Osteoblast (primary cell): ENCODE data around the gene ADAM8. TPM values are rescaled to one million over a fixed set of nuclear protein-coding genes. Genes with fewer than 3 reads are reported as not detected.
A peak's percentile ranks its signal among the peaks of the same experiment; 100 is the strongest.

ENCODE experiments used
- DNase-seq: peaks from one replicate; pipeline ENCODE4 v3.0.0; 2011; ENCODE audit warnings: low spot score, mixed read lengths; ENCODE audit not compliant: insufficient read length; ENCODE audit errors: missing footprints
- H2AFZ ChIP-seq: 2 replicates; pipeline ENCODE4 v1.6.0; 2011; ENCODE audit warnings: mild to moderate bottlenecking, low read length
- H3K27ac ChIP-seq: 2 replicates; pipeline ENCODE4 v1.5.1; 2011; ENCODE audit warnings: mild to moderate bottlenecking, low read depth, low read length, moderate library complexity
- H3K27me3 ChIP-seq: 2 replicates; pipeline ENCODE4 v1.6.0; 2012; ENCODE audit warnings: mild to moderate bottlenecking, control low read depth, inconsistent platforms, low read length, moderate library complexity; ENCODE audit not compliant: insufficient read depth
- H3K36me3 ChIP-seq: 2 replicates; pipeline ENCODE4 v1.5.1; 2011; ENCODE audit warnings: mild to moderate bottlenecking, low read length, control low read depth, moderate library complexity; ENCODE audit not compliant: insufficient read depth
- H3K4me1 ChIP-seq: 2 replicates; pipeline ENCODE4 v1.5.1; 2011; ENCODE audit warnings: mild to moderate bottlenecking, low read length, control low read depth, moderate library complexity; ENCODE audit not compliant: insufficient read depth
- H3K4me2 ChIP-seq: 2 replicates; pipeline ENCODE4 v1.6.0; 2011; ENCODE audit warnings: mild to moderate bottlenecking, low read length; ENCODE audit not compliant: insufficient read depth
- H3K4me3 ChIP-seq: fragments of 200-600 bp; sonication (generic); 3 replicates; pipeline ENCODE4 v1.5.1; 2012; ENCODE audit warnings: mild to moderate bottlenecking, low read length, inconsistent platforms; ENCODE audit not compliant: insufficient read depth
- H3K79me2 ChIP-seq: 2 replicates; pipeline ENCODE4 v1.6.0; 2012; ENCODE audit warnings: mild to moderate bottlenecking, low read length, control low read depth, inconsistent platforms; ENCODE audit not compliant: insufficient read depth
- H3K9me3 ChIP-seq: 2 replicates; pipeline ENCODE4 v1.5.1; 2011; ENCODE audit warnings: low read depth, low read length, control low read depth
- H4K20me1 ChIP-seq: 2 replicates; pipeline ENCODE4 v1.6.0; 2012; ENCODE audit warnings: mild to moderate bottlenecking, low read length, control low read depth; ENCODE audit not compliant: insufficient read depth
- CTCF ChIP-seq: IDR thresholded peaks from 2 replicates; pipeline ENCODE4 v1.5.1; 2011; ENCODE audit warnings: mild to moderate bottlenecking, low read depth, low read length, moderate library complexity; ENCODE audit errors: extremely low read depth
- total RNA-seq: library from RNA; depleted of rRNA; stranded (reverse); fragments of >200 nt; gene quantifications from 2 replicates; pipeline ENCODE4 v1.2.3, GENCODE V29; 2012

The ADAM8 gene
- 1.2 and 2.2 TPM in 2 replicates for total RNA-seq

- no peak for TF ChIP-seq CTCF
- Histone ChIP-seq H3K27me3 (peaks cover 19% of the 10 kb centered on the region), H3K9me3 (no peaks in the 10 kb centered on the region), H3K79me2 (no peaks in the 10 kb centered on the region), H3K36me3 (peaks cover 11% of the 10 kb centered on the region), H3K4me3 (no peak within 1 kb of the TSS), H2AFZ (no peak within 1 kb of the TSS), H3K4me1 (no peaks in the 10 kb centered on the region), H4K20me1 (peaks cover 10% of the 10 kb centered on the region), H3K4me2 (no peak within 1 kb of the TSS), H3K27ac (no peak within 1 kb of the TSS)
- DNase-seq: peak; percentile 95
Observed at GRCh38 chr10:133276435-133277201, at the start of gene ADAM8. ADAM8 (minus strand) TSS chr10:133276868; CDS start chr10:133276817, 51 bp downstream.

- Histone ChIP-seq H3K4me3 (no peak overlapping the region), H3K4me1 (peaks cover 7% of the 10 kb centered on the region), H3K36me3 (no peaks in the 10 kb centered on the region), H3K27ac (no peak overlapping the region), H2AFZ (peak overlapping the region; percentile 15), H3K27me3 (peaks cover 48% of the 10 kb centered on the region), H3K9me3 (no peaks in the 10 kb centered on the region), H4K20me1 (no peaks in the 10 kb centered on the region), H3K79me2 (no peaks in the 10 kb centered on the region), H3K4me2 (peak overlapping the region; percentile 18)
- TF ChIP-seq CTCF: no peak
- no peak for DNase-seq
Observed at GRCh38 chr10:133326223-133326551, 49.5 kb upstream of the ADAM8 start.

GRCh38 chr10:133325440-133326222, 49.0 kb upstream of the ADAM8 start:
- Histone ChIP-seq H3K79me2 (no peaks in the 10 kb centered on the region), H3K27me3 (peaks cover 42% of the 10 kb centered on the region), H2AFZ (peak overlapping the region; percentile 15), H3K9me3 (no peaks in the 10 kb centered on the region), H3K4me3 (peak overlapping the region; percentile 47), H3K4me2 (peak overlapping the region; percentile 43), H4K20me1 (no peaks in the 10 kb centered on the region), H3K4me1 (peaks cover 7% of the 10 kb centered on the region), H3K36me3 (no peaks in the 10 kb centered on the region), H3K27ac (no peak overlapping the region)
- TF ChIP-seq CTCF: no peak
- DNase-seq: peak; percentile 81

- no peak for TF ChIP-seq CTCF
- Histone ChIP-seq H2AFZ (no peak overlapping the region), H3K27ac (no peak overlapping the region), H3K4me3 (no peak overlapping the region), H4K20me1 (no peaks in the 10 kb centered on the region), H3K4me2 (no peak overlapping the region), H3K9me3 (no peaks in the 10 kb centered on the region), H3K79me2 (no peaks in the 10 kb centered on the region), H3K36me3 (no peaks in the 10 kb centered on the region), H3K4me1 (peaks cover 6% of the 10 kb centered on the region), H3K27me3 (peaks cover 42% of the 10 kb centered on the region)
- peak; percentile 83 for DNase-seq
Observed at GRCh38 chr10:133324857-133325260, 48.2 kb upstream of the ADAM8 start.
